GM12801 (cell line): Measurements from ENCODE around the gene EEF1A1.

ENCODE experiments used
- CTCF ChIP-seq: IDR thresholded peaks from one replicate; pipeline ENCODE4 v1.5.1; 2011; ENCODE audit warnings: control low read depth; ENCODE audit not compliant: insufficient read length; ENCODE audit errors: extremely low read depth

The EEF1A1 gene

GRCh38 chr6:73560853-73561407 is 40.1 kb upstream of the EEF1A1 start:
- no peak for TF ChIP-seq CTCF

- no peak for TF ChIP-seq CTCF
Observed at GRCh38 chr6:73560182-73560732, 39.4 kb upstream of the EEF1A1 start.

- TF ChIP-seq CTCF = no peak
Observed at GRCh38 chr6:73558624-73559398, 38.0 kb upstream of the EEF1A1 start.

- TF ChIP-seq CTCF = no peak
Observed at GRCh38 chr6:73556836-73557235, 36.0 kb upstream of the EEF1A1 start.

- TF ChIP-seq CTCF = no peak
Observed at GRCh38 chr6:73548458-73549446, 27.9 kb upstream of the EEF1A1 start.

- no peak for TF ChIP-seq CTCF
Observed at GRCh38 chr6:73547036-73547435, 26.2 kb upstream of the EEF1A1 start.

- TF ChIP-seq CTCF = no peak
Observed at GRCh38 chr6:73542891-73543290, 22.1 kb upstream of the EEF1A1 start.
